Activated CD4-positive, alpha-beta T cell treated with anti-CD3 and anti-CD28 coated beads for 1 hour (primary cell): ENCODE measurements around the gene SLC35C1.
A peak's percentile ranks its signal among the peaks of the same experiment; 100 is the strongest.
"Not testable (repeated sequence)": the region's sequence is repeated elsewhere in the genome, so short reads cannot be mapped to it uniquely, and the experiment has no call there.

Experiments used
- DNase-seq: peaks from one replicate; pipeline ENCODE4 v3.0.0-alpha.2; 2020

SLC35C1 gene

DNA sequence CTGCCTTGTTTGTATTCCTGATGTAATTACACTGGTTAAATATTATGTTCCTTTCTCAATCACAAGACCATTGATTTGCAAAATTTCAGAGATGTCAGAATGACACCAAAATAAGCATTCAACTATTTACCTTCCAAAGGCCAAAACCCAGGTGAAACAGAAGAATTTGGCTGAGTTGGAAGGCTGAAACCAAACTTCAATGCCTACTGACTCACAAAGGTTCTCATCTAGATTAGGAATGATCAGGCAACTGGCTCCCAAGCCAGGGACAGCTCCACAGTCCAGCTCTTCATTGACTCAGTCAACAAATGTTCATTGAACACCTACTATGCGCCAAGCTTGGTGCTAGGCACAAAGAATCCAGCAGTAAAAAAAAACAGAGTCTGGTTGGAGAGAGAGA lies 13.4 kb upstream of the SLC35C1 start:
- no peak for DNase-seq

DNA sequence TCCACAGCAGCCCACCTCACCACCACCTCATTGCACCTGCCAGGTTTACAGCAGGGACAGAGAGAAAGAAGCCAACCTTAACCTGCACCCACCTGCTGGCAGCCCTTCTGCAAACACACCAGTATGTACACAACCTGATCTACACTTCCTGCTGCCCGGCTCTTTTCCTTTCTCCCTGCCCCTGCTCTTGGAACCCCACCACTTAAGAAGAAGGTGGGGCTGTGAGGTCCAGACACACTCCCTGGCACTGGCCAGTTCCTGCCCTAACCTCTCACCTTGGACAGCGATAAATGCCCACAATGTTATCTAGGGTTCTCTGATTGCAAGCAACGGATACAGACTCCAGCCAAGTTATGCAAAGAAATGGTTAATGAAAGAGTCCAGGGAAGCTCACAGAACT lies 10.8 kb upstream of the SLC35C1 start:
- DNase-seq: no peak

DNA sequence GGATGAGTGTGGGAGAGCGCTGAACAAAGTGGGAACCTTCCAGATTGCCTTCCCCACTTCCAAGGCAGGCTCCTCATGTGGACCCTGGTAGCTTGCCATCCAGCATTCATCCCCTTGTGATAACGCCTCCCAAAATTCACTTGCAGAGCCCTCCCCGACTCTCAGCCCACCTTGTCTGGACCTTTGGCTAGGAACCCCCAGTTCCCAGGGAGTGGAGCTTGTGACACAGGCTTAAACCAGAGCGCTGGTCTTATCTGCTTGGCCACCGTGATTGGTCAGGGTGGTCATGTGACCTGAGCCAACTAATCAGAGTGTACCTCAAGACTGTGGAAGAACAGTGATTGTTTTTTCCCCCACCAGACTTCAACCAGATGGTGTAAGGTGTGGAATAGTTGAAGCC lies 9.6 kb upstream of the SLC35C1 start:
- no peak for DNase-seq

DNA sequence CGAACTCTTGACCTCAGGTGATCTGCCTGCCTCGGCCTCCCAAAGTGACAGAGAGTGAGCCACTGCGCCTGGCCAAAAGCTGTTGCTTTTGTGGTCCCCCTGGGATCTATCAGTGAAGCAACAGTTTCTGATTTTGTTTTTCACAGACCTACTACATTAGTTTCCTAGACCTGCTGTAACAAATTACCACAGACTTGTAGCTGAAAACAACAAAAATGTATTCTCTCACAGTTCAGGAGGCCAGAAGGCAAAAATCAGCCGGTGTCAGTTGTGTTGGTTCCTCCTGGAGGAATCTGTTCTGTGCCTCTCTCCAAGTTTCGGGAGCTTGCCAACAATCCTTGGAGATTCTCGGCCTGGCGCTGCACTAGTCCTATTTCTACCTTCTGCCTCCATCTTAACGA lies 8.5 kb upstream of the SLC35C1 start:
- no peak for DNase-seq

DNA sequence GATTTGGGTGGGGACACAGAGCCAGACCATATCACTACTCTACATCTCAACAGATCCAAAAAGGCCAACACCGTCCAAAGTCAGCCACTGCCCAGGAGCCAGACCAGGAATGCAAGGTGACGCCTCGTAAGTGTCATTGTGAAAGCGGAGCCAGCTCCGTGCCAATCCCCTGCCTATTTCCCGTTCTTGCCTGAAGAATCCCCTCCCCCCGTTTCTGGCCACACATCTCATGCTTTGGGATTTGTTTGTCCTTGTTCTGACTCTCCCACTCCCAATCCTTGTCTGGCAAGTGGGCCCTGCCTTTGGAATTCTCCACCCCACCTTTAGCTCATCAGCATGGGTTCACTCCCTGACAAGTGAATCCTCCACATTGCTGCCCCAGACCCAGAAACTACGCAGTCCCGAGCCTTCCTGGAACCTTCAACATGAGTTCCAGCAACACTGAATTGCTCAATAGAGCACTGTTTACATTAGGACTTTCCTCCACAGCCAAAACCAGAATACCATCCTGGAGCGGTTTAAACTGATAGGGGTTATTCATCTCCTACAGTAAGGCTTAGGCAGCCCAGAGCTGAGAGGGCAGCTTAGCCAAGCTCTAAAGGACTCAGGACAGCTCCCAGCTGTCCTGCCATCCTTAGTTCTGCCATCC lies 6.0 kb upstream of the SLC35C1 start:
- DNase-seq: no peak

DNA sequence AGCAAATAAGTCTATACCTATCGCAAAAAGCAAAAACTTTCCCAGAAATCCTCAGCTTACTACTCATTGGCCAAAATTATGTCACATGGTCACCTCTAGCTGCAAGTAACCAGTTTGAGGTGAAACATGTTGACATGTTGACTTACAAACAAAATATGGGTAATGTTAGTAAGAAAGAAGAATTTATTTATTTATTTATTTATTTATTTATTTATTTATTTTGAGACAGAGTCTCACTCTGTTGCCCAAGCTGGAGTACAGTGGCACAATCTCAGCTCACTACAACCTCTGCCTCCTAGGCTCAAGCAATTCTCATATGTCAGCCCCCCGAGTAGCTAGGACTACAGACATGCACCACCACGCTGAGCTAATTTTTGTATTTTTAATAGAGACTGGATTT lies 5.4 kb upstream of the SLC35C1 start:
- DNase-seq: no peak

DNA sequence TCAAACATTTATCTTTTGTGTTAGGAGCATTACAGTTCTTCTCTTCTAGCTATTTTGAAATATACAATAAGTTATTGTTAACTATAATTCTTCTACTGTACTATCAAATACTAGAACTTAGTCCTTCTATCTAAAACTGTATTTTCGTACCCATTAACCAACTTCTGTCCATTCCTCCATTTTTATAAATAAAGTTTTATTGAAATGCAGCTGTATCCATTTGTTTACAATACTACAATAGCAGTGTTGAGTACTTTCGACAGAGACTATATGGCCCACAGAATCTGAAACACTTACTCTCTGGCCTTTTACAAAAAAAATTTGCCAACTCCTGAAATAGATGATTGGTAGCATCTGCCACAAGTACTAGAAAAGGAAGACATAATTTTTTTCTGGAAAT lies 4.7 kb upstream of the SLC35C1 start:
- no peak for DNase-seq

DNA sequence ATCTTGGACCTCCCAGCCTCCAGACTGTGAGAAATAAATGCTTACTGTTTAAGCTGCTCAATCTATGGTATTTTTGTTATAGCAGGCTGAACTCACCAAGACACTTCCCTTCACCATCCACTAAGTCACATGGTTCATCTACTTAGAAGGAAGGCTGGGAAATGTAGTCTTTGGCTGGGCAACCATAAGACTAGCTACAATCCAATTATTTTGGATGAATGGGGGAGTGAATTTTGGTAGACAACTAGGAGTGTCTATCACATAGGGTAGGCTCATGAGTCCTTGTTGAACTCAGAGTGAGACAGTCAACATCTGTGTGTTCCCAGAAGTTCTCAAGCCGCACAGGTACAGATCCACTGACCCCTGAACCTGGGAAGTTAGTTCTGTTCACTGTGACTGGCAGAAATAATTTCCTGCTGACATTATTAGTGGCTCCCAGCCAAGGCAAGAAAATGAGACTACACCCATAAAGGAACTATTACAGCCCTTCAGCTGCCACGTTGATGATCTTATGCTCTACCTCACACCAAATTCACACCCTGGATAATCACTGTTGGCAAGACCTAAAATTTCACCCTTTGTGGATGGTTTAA lies 3.1 kb upstream of the SLC35C1 start:
- DNase-seq: no peak

DNA sequence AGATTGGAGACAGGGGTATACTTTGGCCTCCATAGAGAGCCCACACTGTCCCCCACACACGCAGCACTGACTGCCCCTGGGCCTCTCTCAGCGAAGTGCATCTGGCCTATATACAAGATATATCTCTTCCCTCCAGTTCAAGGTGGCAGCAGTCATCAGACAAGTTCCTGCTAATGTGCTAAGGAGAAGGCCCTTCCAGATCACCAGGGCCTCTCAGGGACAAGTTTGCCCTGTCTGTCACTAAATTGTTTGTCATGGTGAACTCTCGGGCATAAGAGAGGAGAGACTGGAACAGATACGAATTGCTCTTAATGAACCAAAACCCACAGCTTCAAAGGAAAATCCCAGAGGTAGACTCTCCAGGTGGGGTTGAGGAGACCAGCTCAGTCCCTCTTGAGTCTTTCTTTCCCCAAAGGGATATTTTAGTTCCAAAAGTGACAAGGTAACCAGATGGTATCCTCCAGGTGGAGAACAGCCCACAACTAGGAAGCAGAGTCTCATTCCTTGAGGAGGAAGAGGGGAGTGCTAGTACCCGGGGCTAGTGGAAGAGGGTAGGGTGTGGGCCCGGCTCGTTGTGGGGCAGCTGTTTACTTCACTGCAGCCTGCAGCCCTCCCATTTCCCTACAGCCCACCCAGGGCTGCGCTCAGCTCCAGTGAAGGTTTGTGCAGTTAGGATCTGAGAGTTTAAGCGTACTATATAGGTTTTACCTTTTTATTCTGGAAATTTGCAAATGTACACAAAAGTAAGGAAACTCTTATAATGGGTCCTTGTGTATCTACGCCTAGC lies 2.2 kb upstream of the SLC35C1 start:
- no peak for DNase-seq

DNA sequence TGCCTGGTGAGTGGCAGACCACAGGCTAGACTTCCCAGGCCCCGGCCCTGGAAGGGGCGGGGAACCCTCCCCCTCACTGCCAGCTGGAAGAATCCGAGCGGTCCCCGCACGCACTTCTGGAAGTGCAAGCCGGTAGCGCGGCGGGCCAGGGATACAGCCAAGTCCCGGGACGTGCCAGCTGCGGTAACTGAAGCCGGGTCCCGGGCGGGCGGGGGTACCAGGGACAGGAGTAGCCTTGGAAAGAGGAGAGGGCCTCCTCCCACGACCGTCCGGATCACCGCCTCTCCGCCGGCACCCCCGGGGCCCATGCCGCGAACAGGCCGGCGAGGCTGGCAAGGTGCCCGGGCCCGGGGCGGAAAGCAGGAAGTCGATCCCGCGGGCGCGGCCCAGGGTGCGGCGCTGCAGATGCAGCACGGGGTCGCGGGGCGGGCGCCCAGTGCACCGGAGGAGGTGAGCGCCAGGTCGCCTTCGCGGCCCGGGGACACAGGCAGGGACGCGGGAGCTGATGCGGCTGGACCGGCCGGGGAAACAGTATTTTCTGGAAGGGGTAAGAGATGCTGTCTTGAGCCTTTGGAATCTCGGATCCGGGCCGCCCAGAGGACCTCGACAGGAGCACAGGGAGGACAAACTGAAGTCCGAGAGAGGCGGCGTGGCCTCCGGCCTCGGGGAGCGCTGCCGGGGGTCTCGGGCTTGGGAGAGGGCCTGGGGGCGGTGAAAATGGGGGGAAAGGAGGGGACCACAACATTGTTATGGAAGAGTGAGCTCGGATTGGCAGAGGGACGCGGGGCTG lies 783 bp upstream of the SLC35C1 start:
- peak; percentile 39 for DNase-seq

DNA sequence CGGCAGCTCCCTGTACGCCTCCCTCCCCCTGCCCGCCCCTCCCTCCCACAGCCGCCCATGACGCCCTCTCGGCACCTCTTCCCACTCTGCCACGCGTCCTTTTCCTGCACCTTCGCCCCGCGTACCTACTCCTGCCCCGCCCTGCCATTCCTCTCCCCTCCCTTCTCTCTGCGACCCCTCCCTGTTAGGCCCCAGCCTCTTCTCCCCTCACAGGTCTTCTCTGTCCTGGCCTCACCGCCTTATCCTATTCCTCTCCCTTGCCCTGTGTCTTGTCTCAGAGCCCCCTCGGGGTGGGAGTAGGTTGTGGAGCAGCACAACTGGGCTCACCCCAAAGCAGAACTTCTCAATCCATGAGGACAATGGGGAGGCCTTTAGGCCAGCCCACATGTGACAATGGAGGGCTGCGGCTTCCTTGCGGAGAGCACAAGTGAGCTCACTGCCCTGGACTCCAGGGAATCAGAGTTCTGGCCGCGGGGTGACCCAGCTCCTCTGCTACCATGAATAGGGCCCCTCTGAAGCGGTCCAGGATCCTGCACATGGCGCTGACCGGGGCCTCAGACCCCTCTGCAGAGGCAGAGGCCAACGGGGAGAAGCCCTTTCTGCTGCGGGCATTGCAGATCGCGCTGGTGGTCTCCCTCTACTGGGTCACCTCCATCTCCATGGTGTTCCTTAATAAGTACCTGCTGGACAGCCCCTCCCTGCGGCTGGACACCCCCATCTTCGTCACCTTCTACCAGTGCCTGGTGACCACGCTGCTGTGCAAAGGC lies 539 bp downstream of the SLC35C1 start:
- no peak for DNase-seq

DNA sequence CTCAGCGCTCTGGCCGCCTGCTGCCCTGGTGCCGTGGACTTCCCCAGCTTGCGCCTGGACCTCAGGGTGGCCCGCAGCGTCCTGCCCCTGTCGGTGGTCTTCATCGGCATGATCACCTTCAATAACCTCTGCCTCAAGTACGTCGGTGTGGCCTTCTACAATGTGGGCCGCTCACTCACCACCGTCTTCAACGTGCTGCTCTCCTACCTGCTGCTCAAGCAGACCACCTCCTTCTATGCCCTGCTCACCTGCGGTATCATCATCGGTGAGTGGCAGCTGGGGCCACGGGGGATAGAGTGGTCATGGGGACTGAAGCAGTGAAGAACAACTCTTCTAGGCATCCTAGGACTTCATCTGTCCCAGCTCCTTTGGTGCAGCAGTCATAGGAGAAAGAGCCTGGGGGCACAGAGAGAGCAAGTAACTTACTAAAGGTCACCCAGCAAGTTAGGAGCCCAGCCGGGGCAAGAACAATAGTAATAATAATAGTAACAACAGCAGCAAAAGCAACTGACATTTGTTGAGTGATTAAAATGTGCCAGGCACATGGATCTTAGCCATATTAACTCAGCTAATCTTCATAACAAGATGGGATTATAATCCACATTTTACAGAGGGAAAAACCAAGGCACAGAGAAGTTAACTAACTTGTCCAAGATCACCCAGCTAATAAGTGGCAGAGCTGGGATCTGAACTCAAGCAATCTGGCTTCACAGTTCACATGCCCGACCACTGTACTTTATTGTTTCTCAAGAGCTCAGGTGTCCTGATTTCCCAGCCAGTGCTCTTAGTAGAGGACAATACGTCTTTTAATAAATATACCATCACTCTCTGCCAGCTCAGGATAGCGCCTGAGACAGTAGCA lies 1.4 kb downstream of the SLC35C1 start:
- no peak for DNase-seq

DNA sequence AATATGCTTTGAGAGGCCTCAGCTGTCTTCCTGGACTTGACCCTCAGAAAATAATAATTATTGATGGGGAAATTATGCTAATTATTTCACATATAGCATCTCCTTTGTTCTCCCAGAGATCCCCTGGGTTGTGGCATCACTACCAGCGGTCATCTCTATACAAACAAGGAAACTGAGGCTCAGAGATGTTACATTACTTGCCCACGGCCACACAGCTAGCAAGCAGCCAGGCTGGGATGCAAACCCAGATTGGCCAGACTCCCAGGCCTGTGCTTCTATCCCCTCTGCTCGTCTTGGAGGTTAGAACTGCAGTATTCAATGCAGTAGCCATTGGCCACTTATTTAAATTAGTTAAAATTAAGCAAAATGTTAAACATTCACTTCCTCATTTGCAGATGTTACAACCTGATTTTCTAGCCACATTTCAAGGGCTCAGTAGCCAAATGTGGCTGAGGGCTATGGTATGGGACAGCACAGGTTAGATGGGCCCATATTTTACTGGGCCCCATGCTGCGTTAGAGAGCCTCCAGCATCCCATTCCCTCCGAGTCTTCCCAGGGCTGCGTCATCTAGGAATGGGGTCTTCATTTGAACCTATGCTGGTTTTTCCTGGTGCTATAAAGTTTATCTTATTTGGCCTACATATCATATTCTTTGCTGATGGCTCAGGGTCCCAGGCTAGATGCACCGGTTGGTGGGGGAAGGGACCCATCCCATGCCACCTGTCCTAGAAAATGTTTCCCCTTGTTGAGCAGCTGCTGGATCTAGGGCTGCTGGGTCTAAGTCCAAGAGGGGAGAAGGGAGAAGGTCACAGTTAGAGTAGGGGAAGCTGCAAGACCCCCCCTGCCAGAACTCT lies 2.2 kb downstream of the SLC35C1 start:
- DNase-seq: no peak

DNA sequence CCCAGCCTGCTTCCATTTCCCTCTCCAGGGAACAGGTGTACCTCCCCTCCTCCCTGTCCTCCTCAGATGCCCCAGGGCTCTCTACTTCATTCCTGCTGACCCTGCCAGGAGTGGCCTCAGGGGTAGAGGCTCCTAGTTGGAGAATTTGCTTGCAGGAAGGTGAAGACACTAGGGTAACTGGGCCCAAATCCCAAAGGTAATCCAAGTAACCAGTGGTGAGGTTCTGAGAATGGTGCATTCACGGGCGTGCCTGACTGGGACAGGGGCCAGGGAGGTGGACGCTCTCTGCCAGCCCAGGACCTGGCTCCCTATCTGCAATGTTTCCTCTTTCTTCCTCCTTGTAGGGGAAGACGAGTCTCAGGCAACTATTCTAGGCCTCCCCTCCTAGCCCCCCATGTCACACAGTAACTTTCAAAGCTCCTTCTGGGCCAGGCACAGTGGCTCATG lies 2.9 kb downstream of the SLC35C1 start:
- no peak for DNase-seq

DNA sequence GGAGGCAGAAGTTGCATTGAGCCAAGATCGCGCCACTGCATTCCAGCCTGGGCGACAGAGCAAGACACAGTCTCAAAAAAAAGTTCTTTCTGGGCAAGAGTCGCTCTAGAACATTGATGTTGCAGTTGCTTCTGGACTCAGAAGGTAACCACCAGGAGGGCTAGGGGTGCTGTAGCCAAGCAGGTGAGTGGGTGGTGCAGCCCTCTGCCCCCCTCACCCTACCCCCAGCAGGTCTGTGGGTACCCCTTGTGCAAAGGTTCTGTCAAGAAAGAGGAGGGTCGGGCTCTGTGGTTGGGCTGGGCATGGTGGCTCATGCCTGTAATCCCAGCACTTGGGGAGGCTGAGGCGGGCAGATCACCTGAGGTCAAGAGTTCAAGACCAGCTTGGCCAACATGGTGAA lies 3.5 kb downstream of the SLC35C1 start:
- not testable (repeated sequence) for DNase-seq

DNA sequence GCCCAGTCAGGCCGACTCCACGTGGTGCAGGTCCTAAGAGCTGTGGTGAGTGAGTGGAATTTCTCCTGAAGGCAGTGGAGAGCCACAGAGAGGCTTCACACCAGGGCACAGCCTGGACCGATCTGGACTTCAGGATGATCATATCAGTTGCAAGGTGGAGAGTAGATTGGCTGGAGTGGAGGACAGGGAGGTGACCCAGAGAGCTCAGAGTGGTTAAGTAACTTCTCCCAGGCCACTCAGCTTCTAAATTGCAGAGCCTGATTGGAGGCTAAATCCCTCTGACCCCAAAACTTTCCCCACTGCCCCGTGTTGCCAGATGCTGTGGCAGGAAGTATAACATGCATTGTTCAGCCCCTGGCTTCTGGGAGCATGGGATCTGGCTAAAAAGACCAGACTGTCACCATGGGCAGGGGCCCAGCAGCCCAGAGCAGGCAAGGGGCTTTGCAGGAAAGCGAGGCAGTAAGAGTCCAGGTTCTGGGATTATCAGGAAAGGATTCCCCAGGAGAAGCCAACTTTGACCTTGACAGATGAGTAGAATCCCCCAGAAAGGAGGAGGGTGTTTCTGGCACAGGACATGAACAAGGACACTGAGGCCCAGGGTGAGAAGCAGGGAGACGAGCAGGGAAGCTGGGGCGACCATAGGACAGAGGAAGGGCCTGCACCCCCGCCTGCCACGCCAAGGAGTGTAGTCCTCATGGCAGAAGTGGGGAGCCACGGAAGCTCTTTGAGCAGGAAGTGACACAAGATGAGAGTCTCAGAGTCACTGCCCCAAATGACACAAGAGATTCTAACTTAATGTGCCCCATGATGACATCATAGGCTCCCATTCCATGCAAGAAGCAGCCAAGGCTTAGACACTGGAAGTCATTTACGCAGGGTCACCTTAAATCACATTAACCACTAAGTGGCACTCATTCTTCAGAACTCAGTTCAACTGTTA lies 4.8 kb downstream of the SLC35C1 start:
- DNase-seq: no peak

DNA sequence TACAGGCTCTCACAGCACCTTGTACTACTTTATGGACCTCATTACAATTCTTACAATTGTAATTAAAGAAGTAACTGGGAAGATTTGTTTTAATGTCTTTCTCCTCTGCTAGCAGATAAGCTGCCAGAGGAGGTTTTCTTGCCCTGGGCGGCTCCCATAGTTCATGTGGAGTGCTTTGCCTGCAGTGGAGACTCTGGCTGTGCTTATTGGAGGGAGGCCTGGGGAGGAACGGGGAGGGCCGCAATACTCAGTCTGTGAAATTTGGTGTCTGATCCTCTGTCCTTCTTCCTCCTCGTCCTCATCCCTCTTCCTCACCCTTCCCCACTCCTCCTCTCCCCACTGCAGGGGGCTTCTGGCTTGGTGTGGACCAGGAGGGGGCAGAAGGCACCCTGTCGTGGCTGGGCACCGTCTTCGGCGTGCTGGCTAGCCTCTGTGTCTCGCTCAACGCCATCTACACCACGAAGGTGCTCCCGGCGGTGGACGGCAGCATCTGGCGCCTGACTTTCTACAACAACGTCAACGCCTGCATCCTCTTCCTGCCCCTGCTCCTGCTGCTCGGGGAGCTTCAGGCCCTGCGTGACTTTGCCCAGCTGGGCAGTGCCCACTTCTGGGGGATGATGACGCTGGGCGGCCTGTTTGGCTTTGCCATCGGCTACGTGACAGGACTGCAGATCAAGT lies 5.6 kb downstream of the SLC35C1 start:
- no peak for DNase-seq

DNA sequence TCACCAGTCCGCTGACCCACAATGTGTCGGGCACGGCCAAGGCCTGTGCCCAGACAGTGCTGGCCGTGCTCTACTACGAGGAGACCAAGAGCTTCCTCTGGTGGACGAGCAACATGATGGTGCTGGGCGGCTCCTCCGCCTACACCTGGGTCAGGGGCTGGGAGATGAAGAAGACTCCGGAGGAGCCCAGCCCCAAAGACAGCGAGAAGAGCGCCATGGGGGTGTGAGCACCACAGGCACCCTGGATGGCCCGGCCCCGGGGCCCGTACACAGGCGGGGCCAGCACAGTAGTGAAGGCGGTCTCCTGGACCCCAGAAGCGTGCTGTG lies 6.1 kb downstream of the SLC35C1 start:
- DNase-seq: no peak
